PC-9 (cell line): ENCODE measurements around the gene BEX5. TPM values are rescaled to one million over a fixed set of nuclear protein-coding genes. Genes with fewer than 3 reads are reported as not detected.
"Not testable (repeated sequence)": the region's sequence is repeated elsewhere in the genome, so short reads cannot be mapped to it uniquely, and the experiment has no call there.

Source experiments
- BruUV-seq: library from RNA; stranded (reverse); fragments of 400-500 nt; replicated peaks from 2 replicates; lab custom pipeline; 2021; lab: Mats Ljungman, UMichigan
- CTCF ChIA-PET: fragments of 300-600 bp; sonication (Branson Sonifier 250); formaldehyde crosslinking; loops from one replicate; lab custom pipeline; 2022; ENCODE audit warnings: antibody characterized with exemption; lab: Charles Lee
- POLR2A ChIA-PET: fragments of 300-600 bp; sonication (Branson Sonifier 250); formaldehyde crosslinking; loops from one replicate; lab custom pipeline; 2022; ENCODE audit warnings: antibody characterized with exemption; ENCODE audit not compliant: unreplicated experiment; lab: Charles Lee
- DNase-seq, 2 experiments: peaks; one replicate each; pipeline versions ENCODE4 v3.0.0 to v3.0.0-alpha.2; 2015 to 2022; ENCODE audit warnings: mixed read lengths in 1 of 2
- H2AFZ ChIP-seq: fragments of 200-600 bp; sonication (generic); 2 replicates; pipeline ENCODE4 v1.8.1; 2017; ENCODE audit warnings: antibody characterized with exemption
- H3F3A ChIP-seq: fragments of 200-600 bp; sonication (generic); 2 replicates; pipeline ENCODE4 v1.8.1; 2017; ENCODE audit warnings: antibody characterized with exemption, mild to moderate bottlenecking, low read depth; ENCODE audit not compliant: insufficient read depth
- H3K27ac ChIP-seq: fragments of 200-600 bp; sonication (generic); 2 replicates; pipeline ENCODE4 v1.6.1; 2016; ENCODE audit warnings: mixed run types
- H3K27me3 ChIP-seq: fragments of 200-600 bp; sonication (generic); 2 replicates; pipeline ENCODE4 v1.6.1; 2016; ENCODE audit warnings: low read depth, mixed run types; ENCODE audit not compliant: insufficient read depth
- H3K36me3 ChIP-seq: fragments of 200-600 bp; sonication (generic); 2 replicates; pipeline ENCODE4 v1.6.1; 2016; ENCODE audit warnings: low read depth, mixed run types
- H3K4me1 ChIP-seq: fragments of 200-600 bp; sonication (generic); replicated peaks from 2 replicates; pipeline ENCODE4 v1.6.1; 2016; ENCODE audit warnings: mixed run types; ENCODE audit not compliant: insufficient read depth
- H3K4me2 ChIP-seq: fragments of 200-600 bp; sonication (generic); 2 replicates; pipeline ENCODE4 v1.6.1; 2017; ENCODE audit warnings: mixed run types
- H3K4me3 ChIP-seq: fragments of 200-600 bp; sonication (generic); 2 replicates; pipeline ENCODE4 v1.6.1; 2016; ENCODE audit warnings: mixed run types
- H3K79me2 ChIP-seq: fragments of 200-600 bp; sonication (generic); 2 replicates; pipeline ENCODE4 v1.6.1; 2017; ENCODE audit warnings: low read depth, mixed run types
- H3K9me2 ChIP-seq: fragments of 200-600 bp; sonication (generic); 2 replicates; pipeline ENCODE4 v1.8.1; 2017; ENCODE audit warnings: mild to moderate bottlenecking; ENCODE audit not compliant: insufficient read depth
- H3K9me3 ChIP-seq: fragments of 200-600 bp; sonication (generic); 2 replicates; pipeline ENCODE4 v1.8.1; 2016; ENCODE audit warnings: low read depth; ENCODE audit not compliant: insufficient read depth
- H4K20me1 ChIP-seq: fragments of 200-600 bp; sonication (generic); 2 replicates; pipeline ENCODE4 v1.8.1; 2017; ENCODE audit not compliant: insufficient read depth
- CTCF ChIP-seq: fragments of 200-600 bp; sonication (generic); conservative IDR thresholded peaks from 2 replicates; pipeline ENCODE4 v1.6.1; 2017; ENCODE audit warnings: mixed run types, antibody characterized with exemption, mild to moderate bottlenecking, moderate library complexity
- EZH2 ChIP-seq: fragments of 200-600 bp; sonication (generic); IDR thresholded peaks from 2 replicates; pipeline ENCODE4 v1.8.0; 2017; ENCODE audit warnings: antibody characterized with exemption, low read depth
- intact Hi-C: fragments of 100-400 bp; cut with micrococcal nuclease; formaldehyde crosslinking; loops from one replicate; pipeline ENCODE4 v1.10.0; 2022; ENCODE audit not compliant: unreplicated experiment
- total RNA-seq: library from RNA; stranded (reverse); gene quantifications from 2 replicates; pipeline ENCODE4 v1.2.3, GENCODE V29; 2021

BEX5 gene
- total RNA-seq, 1 experiment from 2014 or later, result not detected

GRCh38 chrX:102154218-102154860 is 1.4 kb downstream of the BEX5 start:
- H3K4me3 ChIP-seq, result no peak overlapping the region
- H3K36me3 ChIP-seq, result no peaks in the 10 kb centered on the region
- intact Hi-C loops, result no loop called here
- CTCF ChIA-PET, result no interaction called here
- H3F3A ChIP-seq, result no peaks in the 10 kb centered on the region
- no peaks in the 10 kb centered on the region for H4K20me1 ChIP-seq
- POLR2A ChIA-PET, result no interaction called here
- no peak overlapping the region for H3K4me2 ChIP-seq
- H2AFZ ChIP-seq, result no peak overlapping the region
- H3K27ac ChIP-seq, result no peak overlapping the region
- H3K9me2 ChIP-seq, result no peaks in the 10 kb centered on the region
- no TSS peak for BruUV-seq
- H3K79me2 ChIP-seq, result no peaks in the 10 kb centered on the region
- no peaks in the 10 kb centered on the region for H3K4me1 ChIP-seq
- no peaks in the 10 kb centered on the region for H3K9me3 ChIP-seq
- TF ChIP-seq CTCF, result peak; percentile 22; the same call in 1 of the 2 replicates
- no peak for TF ChIP-seq EZH2
- no peak for DNase-seq
- no peaks in the 10 kb centered on the region for H3K27me3 ChIP-seq

GRCh38 chrX:102142274-102142673 is 13.5 kb downstream of the BEX5 start, which contains the start of gene TCEAL6:
TCEAL6 (minus strand) TSS chrX:102142481.
- H3F3A ChIP-seq, DNase-seq, BruUV-seq, H2AFZ ChIP-seq, intact Hi-C loops, H3K36me3 ChIP-seq, H3K27me3 ChIP-seq, H3K27ac ChIP-seq, H3K4me1 ChIP-seq, H3K9me2 ChIP-seq, H3K9me3 ChIP-seq, POLR2A ChIA-PET, H3K79me2 ChIP-seq, CTCF ChIA-PET, H4K20me1 ChIP-seq, H3K4me3 ChIP-seq, H3K4me2 ChIP-seq: not testable (repeated sequence)

- H3K27me3 ChIP-seq, H3K79me2 ChIP-seq, CTCF ChIA-PET, POLR2A ChIA-PET, H3K36me3 ChIP-seq, H3K9me2 ChIP-seq, H3K4me1 ChIP-seq, H3F3A ChIP-seq, H2AFZ ChIP-seq, DNase-seq, H3K9me3 ChIP-seq, H3K27ac ChIP-seq, H3K4me3 ChIP-seq, H3K4me2 ChIP-seq, H4K20me1 ChIP-seq, intact Hi-C loops, BruUV-seq: not testable (repeated sequence)
These were observed 14.1 kb downstream of the BEX5 start for GRCh38 chrX:102141631-102142030.

GRCh38 chrX:102140876-102141275 is 14.9 kb downstream of the BEX5 start:
- DNase-seq, H2AFZ ChIP-seq, H4K20me1 ChIP-seq, POLR2A ChIA-PET, H3K27me3 ChIP-seq, H3K9me2 ChIP-seq, H3K27ac ChIP-seq, H3K4me3 ChIP-seq, H3K9me3 ChIP-seq, H3K36me3 ChIP-seq, CTCF ChIA-PET, intact Hi-C loops, H3F3A ChIP-seq, H3K79me2 ChIP-seq, H3K4me2 ChIP-seq, H3K4me1 ChIP-seq, BruUV-seq: not testable (repeated sequence)
